Mesendoderm (in vitro differentiated cells): ENCODE data around the gene LRRC7.

Experiments
- DNase-seq: peaks from one replicate; pipeline ENCODE4 v3.0.0; 2013
- H2AK5ac ChIP-seq: 2 replicates; pipeline ENCODE4 v1.6.1; 2013; ENCODE audit warnings: low read length, inconsistent platforms
- H2BK120ac ChIP-seq: 2 replicates; pipeline ENCODE4 v1.6.1; 2013; ENCODE audit warnings: low read depth, mild to moderate bottlenecking, low read length, moderate library complexity, mixed read lengths
- H2BK15ac ChIP-seq: replicated peaks from 2 replicates; pipeline ENCODE4 v1.6.1; 2013; ENCODE audit warnings: low read depth, mild to moderate bottlenecking, moderate library complexity
- H2BK5ac ChIP-seq: 2 replicates; pipeline ENCODE4 v1.6.1; 2013; ENCODE audit warnings: low read length, inconsistent platforms
- H3K18ac ChIP-seq: 2 replicates; pipeline ENCODE4 v1.6.1; 2013; ENCODE audit warnings: mild to moderate bottlenecking, low read length, mixed read lengths
- H3K23ac ChIP-seq: one replicate; pipeline ENCODE4 v1.6.1; 2013; ENCODE audit warnings: low read length
- H3K27ac ChIP-seq: 2 replicates; pipeline ENCODE4 v1.5.1; 2013; ENCODE audit warnings: low read depth, mild to moderate bottlenecking, inconsistent platforms, low read length, moderate library complexity
- H3K27me3 ChIP-seq: 2 replicates; pipeline ENCODE4 v1.6.1; 2013; ENCODE audit warnings: low read length, control low read depth, mild to moderate bottlenecking, inconsistent platforms; ENCODE audit not compliant: insufficient read depth, poor library complexity
- H3K36me3 ChIP-seq: 2 replicates; pipeline ENCODE4 v1.6.1; 2013; ENCODE audit warnings: low read length, inconsistent platforms; ENCODE audit not compliant: control insufficient read depth, insufficient read depth
- H3K4ac ChIP-seq: one replicate; pipeline ENCODE4 v1.6.1; 2013; ENCODE audit warnings: low read depth, mild to moderate bottlenecking, low read length, moderate library complexity
- H3K4me1 ChIP-seq: 2 replicates; pipeline ENCODE4 v1.6.1; 2013; ENCODE audit warnings: low read depth, low read length, inconsistent platforms; ENCODE audit not compliant: control insufficient read depth
- H3K4me2 ChIP-seq: 2 replicates; pipeline ENCODE4 v1.6.1; 2013; ENCODE audit warnings: low read length
- H3K4me3 ChIP-seq: 2 replicates; pipeline ENCODE4 v1.5.1; 2013; ENCODE audit warnings: mild to moderate bottlenecking, low read length
- H3K56ac ChIP-seq: one replicate; pipeline ENCODE4 v1.6.1; 2013; ENCODE audit warnings: low read length
- H3K79me1 ChIP-seq: 2 replicates; pipeline ENCODE4 v1.6.1; 2013; ENCODE audit warnings: low read length, inconsistent platforms
- H3K79me2 ChIP-seq: 2 replicates; pipeline ENCODE4 v1.6.1; 2013; ENCODE audit warnings: mild to moderate bottlenecking, low read length; ENCODE audit not compliant: control insufficient read depth, insufficient read depth
- H3K9ac ChIP-seq: 2 replicates; pipeline ENCODE4 v1.6.1; 2013; ENCODE audit warnings: low read length, inconsistent platforms
- H4K5ac ChIP-seq: one replicate; pipeline ENCODE4 v1.6.1; 2013; ENCODE audit warnings: low read length
- H4K8ac ChIP-seq: one replicate; pipeline ENCODE4 v1.6.1; 2013; ENCODE audit warnings: low read depth, mild to moderate bottlenecking, control low read depth, low read length, moderate library complexity
- WGBS: extraction: QIAGEN DNeasy Blood & Tissue Kit; methylation state at CpG from one replicate; pipeline ENCODE4 v1.1.7; 2013; ENCODE audit warnings: low lambda C conversion rate, missing lambda C conversion rate; ENCODE audit not compliant: insufficient coverage; ENCODE audit errors: extremely low coverage; 5-methylcytosine and 5-hydroxymethylcytosine counted together

Gene LRRC7

GRCh38 chr1:69787151-69787550 lies 219.4 kb downstream of the LRRC7 start:
- no peak overlapping the region for H4K5ac ChIP-seq
- H4K8ac ChIP-seq, result no peak overlapping the region
- H3K9ac ChIP-seq, result no peak overlapping the region
- WGBS, result no CpG with 5 or more reads among the region's 5 CpGs
- no peak overlapping the region for H3K4me2 ChIP-seq
- no peaks in the 10 kb centered on the region for H3K79me2 ChIP-seq
- DNase-seq, result peak; percentile 3
- no peak overlapping the region for H3K56ac ChIP-seq
- H3K4me3 ChIP-seq, result no peak overlapping the region
- H2AK5ac ChIP-seq, result no peak overlapping the region
- H3K18ac ChIP-seq, result no peak overlapping the region
- no peak overlapping the region for H3K27ac ChIP-seq
- H2BK120ac ChIP-seq, result no peak overlapping the region
- no peaks in the 10 kb centered on the region for H3K27me3 ChIP-seq
- no peak overlapping the region for H3K23ac ChIP-seq
- H3K36me3 ChIP-seq, result no peaks in the 10 kb centered on the region
- H3K79me1 ChIP-seq, result no peaks in the 10 kb centered on the region
- H3K4me1 ChIP-seq, result no peaks in the 10 kb centered on the region
- no peak overlapping the region for H3K4ac ChIP-seq
- H2BK15ac ChIP-seq, result no peak overlapping the region
- no peak overlapping the region for H2BK5ac ChIP-seq

GRCh38 chr1:69791311-69791710 lies 223.6 kb downstream of the LRRC7 start:
- WGBS, result no CpG with 5 or more reads among the region's 1 CpG
- Histone ChIP-seq H2BK120ac (no peak overlapping the region), H3K18ac (no peak overlapping the region), H3K4me2 (no peak overlapping the region), H3K79me2 (no peaks in the 10 kb centered on the region), H3K27me3 (no peaks in the 10 kb centered on the region), H2BK5ac (no peak overlapping the region), H3K4me3 (no peak overlapping the region), H3K9ac (no peak overlapping the region), H3K79me1 (no peaks in the 10 kb centered on the region), H4K8ac (no peak overlapping the region), H3K23ac (no peak overlapping the region), H3K4ac (no peak overlapping the region), H3K27ac (no peak overlapping the region), H3K56ac (no peak overlapping the region), H3K4me1 (no peaks in the 10 kb centered on the region), H2BK15ac (no peak overlapping the region), H4K5ac (no peak overlapping the region), H3K36me3 (no peaks in the 10 kb centered on the region), H2AK5ac (no peak overlapping the region)
- DNase-seq, result no peak

DNA sequence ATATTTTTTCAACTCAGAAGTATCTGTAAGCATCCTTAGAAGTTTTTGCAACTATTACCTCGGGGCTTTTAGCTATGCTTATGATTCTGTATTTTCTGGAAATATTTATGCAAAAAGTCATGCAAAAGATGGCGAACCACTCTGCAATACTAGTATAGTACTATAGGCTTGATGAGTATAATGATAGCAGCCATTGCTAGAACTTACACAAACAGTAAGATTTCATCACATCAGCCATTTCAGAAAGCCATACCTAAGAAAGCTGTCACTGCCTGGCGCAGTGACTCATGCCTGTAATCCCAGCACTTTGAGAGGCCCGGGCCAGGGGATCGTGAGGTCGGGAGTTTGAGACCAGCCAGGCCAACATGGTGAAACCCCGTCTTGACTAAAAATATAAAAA lies 227.1 kb downstream of the LRRC7 start:
- WGBS, result no CpG with 5 or more reads among the region's 7 CpGs
- no peak overlapping the region for H3K4me3 ChIP-seq
- H3K79me1 ChIP-seq, result no peaks in the 10 kb centered on the region
- H4K8ac ChIP-seq, result no peak overlapping the region
- no peak overlapping the region for H4K5ac ChIP-seq
- H2AK5ac ChIP-seq, result no peak overlapping the region
- no peak overlapping the region for H2BK5ac ChIP-seq
- no peaks in the 10 kb centered on the region for H3K79me2 ChIP-seq
- no peak overlapping the region for H3K23ac ChIP-seq
- no peak overlapping the region for H3K56ac ChIP-seq
- H3K18ac ChIP-seq, result no peak overlapping the region
- H3K4ac ChIP-seq, result no peak overlapping the region
- H2BK15ac ChIP-seq, result no peak overlapping the region
- no peak overlapping the region for H3K4me2 ChIP-seq
- no peaks in the 10 kb centered on the region for H3K36me3 ChIP-seq
- no peak overlapping the region for H3K9ac ChIP-seq
- no peak overlapping the region for H2BK120ac ChIP-seq
- no peaks in the 10 kb centered on the region for H3K4me1 ChIP-seq
- H3K27me3 ChIP-seq, result no peaks in the 10 kb centered on the region
- DNase-seq, result no peak
- no peak overlapping the region for H3K27ac ChIP-seq

DNA sequence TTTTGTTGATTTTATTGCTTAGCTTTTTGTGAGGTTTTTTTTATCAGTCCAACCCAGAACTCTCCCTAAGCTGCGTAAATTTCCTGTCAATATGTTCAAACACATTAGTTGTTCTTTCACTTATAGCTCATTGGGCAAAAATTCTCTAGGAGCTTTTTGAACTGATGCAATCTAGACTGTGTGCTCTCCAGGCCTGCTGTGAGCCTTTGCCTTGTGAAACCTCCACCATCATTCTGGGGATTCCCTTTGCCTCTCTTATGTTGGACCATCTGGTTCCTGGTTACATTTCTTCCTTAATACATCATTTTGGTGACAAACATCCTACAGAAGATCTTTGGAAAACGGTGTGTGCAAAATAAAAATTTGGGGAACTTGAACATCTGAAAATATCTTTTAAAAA lies 247.2 kb downstream of the LRRC7 start:
- Histone ChIP-seq H2BK5ac (no peak overlapping the region), H3K79me2 (no peaks in the 10 kb centered on the region), H3K79me1 (no peaks in the 10 kb centered on the region), H2AK5ac (no peak overlapping the region), H3K36me3 (no peaks in the 10 kb centered on the region), H3K4ac (no peak overlapping the region), H3K23ac (no peak overlapping the region), H3K4me1 (no peaks in the 10 kb centered on the region), H3K27ac (no peak overlapping the region), H3K27me3 (no peaks in the 10 kb centered on the region), H3K56ac (no peak overlapping the region), H4K8ac (no peak overlapping the region), H3K4me2 (no peak overlapping the region), H3K4me3 (no peak overlapping the region), H3K9ac (no peak overlapping the region), H3K18ac (no peak overlapping the region), H2BK15ac (no peak overlapping the region), H2BK120ac (no peak overlapping the region), H4K5ac (no peak overlapping the region)
- DNase-seq, result no peak
- WGBS, result no CpG with 5 or more reads among the region's 2 CpGs

DNA sequence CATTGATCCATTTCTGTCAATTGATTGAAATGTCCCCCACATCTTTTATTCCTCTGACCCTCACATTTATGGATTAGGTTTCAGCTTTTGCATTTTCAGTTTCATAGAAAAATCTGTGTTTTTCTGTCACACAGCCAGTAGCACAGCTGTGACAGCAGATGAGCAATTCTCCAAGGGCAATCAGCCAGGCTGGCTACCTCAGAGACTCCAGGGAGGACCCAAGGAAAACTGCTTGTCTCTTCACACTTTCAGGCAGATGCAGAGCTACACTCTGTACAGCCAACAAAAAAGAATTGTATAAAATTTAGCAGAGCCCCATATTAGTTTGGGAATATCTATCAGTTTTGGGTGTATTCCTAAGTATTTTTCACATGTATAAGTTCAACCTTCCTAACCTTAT lies 257.2 kb downstream of the LRRC7 start:
- no peak overlapping the region for H3K4me2 ChIP-seq
- H2BK120ac ChIP-seq, result no peak overlapping the region
- no peak overlapping the region for H3K56ac ChIP-seq
- DNase-seq, result no peak
- H3K4me3 ChIP-seq, result no peak overlapping the region
- H3K4me1 ChIP-seq, result no peaks in the 10 kb centered on the region
- no peaks in the 10 kb centered on the region for H3K36me3 ChIP-seq
- H3K79me2 ChIP-seq, result no peaks in the 10 kb centered on the region
- no peak overlapping the region for H3K4ac ChIP-seq
- no peak overlapping the region for H4K8ac ChIP-seq
- no peak overlapping the region for H3K27ac ChIP-seq
- H3K9ac ChIP-seq, result no peak overlapping the region
- H3K79me1 ChIP-seq, result no peaks in the 10 kb centered on the region
- no peak overlapping the region for H2BK5ac ChIP-seq
- H2AK5ac ChIP-seq, result no peak overlapping the region
- no peak overlapping the region for H3K23ac ChIP-seq
- H3K18ac ChIP-seq, result no peak overlapping the region
- H3K27me3 ChIP-seq, result no peaks in the 10 kb centered on the region
- no peak overlapping the region for H2BK15ac ChIP-seq
- no peak overlapping the region for H4K5ac ChIP-seq

DNA sequence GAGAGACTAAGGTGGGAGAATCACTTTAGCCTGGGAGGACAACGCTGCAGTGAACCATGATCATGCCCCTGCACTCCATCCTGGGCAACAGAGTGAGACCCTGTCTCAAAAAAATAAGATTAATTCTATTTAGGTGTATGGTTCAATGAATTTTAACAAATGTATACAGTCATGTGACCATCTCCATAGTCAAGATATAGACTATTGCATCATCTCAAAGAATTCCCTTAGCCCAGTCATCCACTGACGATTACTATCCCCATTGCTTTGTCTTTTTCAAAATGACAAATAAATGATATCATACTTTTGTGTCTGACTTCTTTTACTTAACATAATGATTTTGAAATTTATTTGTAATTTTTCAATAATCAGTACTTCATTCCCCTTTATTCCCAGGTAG lies 260.0 kb downstream of the LRRC7 start:
- no peaks in the 10 kb centered on the region for H3K4me1 ChIP-seq
- WGBS, result no CpG with 5 or more reads among the region's 2 CpGs
- H4K5ac ChIP-seq, result no peak overlapping the region
- H2AK5ac ChIP-seq, result no peak overlapping the region
- no peak overlapping the region for H3K23ac ChIP-seq
- no peak overlapping the region for H3K27ac ChIP-seq
- DNase-seq, result no peak
- H3K56ac ChIP-seq, result no peak overlapping the region
- no peak overlapping the region for H4K8ac ChIP-seq
- H3K18ac ChIP-seq, result no peak overlapping the region
- no peak overlapping the region for H3K4me2 ChIP-seq
- H3K4me3 ChIP-seq, result no peak overlapping the region
- no peaks in the 10 kb centered on the region for H3K79me2 ChIP-seq
- no peaks in the 10 kb centered on the region for H3K27me3 ChIP-seq
- H3K36me3 ChIP-seq, result no peaks in the 10 kb centered on the region
- no peak overlapping the region for H3K9ac ChIP-seq
- no peaks in the 10 kb centered on the region for H3K79me1 ChIP-seq
- H3K4ac ChIP-seq, result no peak overlapping the region
- no peak overlapping the region for H2BK5ac ChIP-seq
- no peak overlapping the region for H2BK15ac ChIP-seq
- H2BK120ac ChIP-seq, result no peak overlapping the region
